CD4-positive, alpha-beta T cell treated with Interleukin-4 for 1 hour (primary cell): ENCODE results near the gene IGSF3.
"Not testable (repeated sequence)": the region's sequence is repeated elsewhere in the genome, so short reads cannot be mapped to it uniquely, and the experiment has no call there.

Experiments
- DNase-seq, 2 donors: peaks; one replicate each; pipeline ENCODE4 v3.0.0-alpha.2; 2020 to 2022

The IGSF3 gene

GRCh38 chr1:116595065-116595840 lies 72.3 kb downstream of the IGSF3 start:
- DNase-seq: not testable (repeated sequence)

- not testable (repeated sequence) for DNase-seq
Observed at GRCh38 chr1:116593977-116594376, 73.6 kb downstream of the IGSF3 start.

- not testable (repeated sequence) for DNase-seq
Observed at GRCh38 chr1:116593401-116593800, 74.1 kb downstream of the IGSF3 start.

GRCh38 chr1:116591951-116592605 lies 75.5 kb downstream of the IGSF3 start:
- not testable (repeated sequence) for DNase-seq

- DNase-seq: not testable (repeated sequence)
Observed at GRCh38 chr1:116591006-116591950, 76.3 kb downstream of the IGSF3 start.

- DNase-seq: not testable (repeated sequence)
Observed at GRCh38 chr1:116590359-116591005, 77.1 kb downstream of the IGSF3 start.

- DNase-seq: peak in 1 of 2 donors; percentile 32
Observed at GRCh38 chr1:116589101-116589735, 78.3 kb downstream of the IGSF3 start.

- DNase-seq: no peak
Observed at GRCh38 chr1:116587501-116588227, 79.9 kb downstream of the IGSF3 start.

GRCh38 chr1:116586741-116587143 lies 80.8 kb downstream of the IGSF3 start:
- DNase-seq: no peak

- DNase-seq: no peak
Observed at GRCh38 chr1:116585886-116586285, 81.6 kb downstream of the IGSF3 start.

GRCh38 chr1:116581323-116581885 lies 86.1 kb downstream of the IGSF3 start:
- DNase-seq: no peak

GRCh38 chr1:116580446-116581322 lies 86.8 kb downstream of the IGSF3 start:
- no peak for DNase-seq

- DNase-seq: no peak
Observed at GRCh38 chr1:116579259-116579875, 88.2 kb downstream of the IGSF3 start.

GRCh38 chr1:116578581-116578980 lies 89.0 kb downstream of the IGSF3 start:
- DNase-seq: no peak

GRCh38 chr1:116577759-116578314 lies 89.7 kb downstream of the IGSF3 start:
- no peak for DNase-seq

- DNase-seq: peak; percentile 71 to 73
Observed at GRCh38 chr1:116574581-116575291, 92.8 kb downstream of the IGSF3 start.

GRCh38 chr1:116573431-116574095 lies 94.0 kb downstream of the IGSF3 start:
- no peak for DNase-seq
